Upper lobe of left lung (tissue), 6 donors: ENCODE results near the gene SERPINB2. TPM values are rescaled to one million over a fixed set of nuclear protein-coding genes. Genes with fewer than 3 reads are reported as not detected.

ENCODE experiments used
- ATAC-seq, 2 donors: fragments of 200-7000 bp; cut with Tn5 transposase; one replicate each; pipeline ENCODE4 v1.9.1; 2022; ENCODE audit warnings: mild to moderate bottlenecking in 2 of 2, moderate library complexity in 2 of 2; ENCODE audit not compliant: low FRiP score in 2 of 2
- DNase-seq, 2 donors: peaks; one replicate each; pipeline ENCODE4 v3.0.0-alpha.2; 2019 to 2020
- H3K27ac ChIP-seq, 4 donors: fragments of 200-600 bp; sonication (generic); one replicate each; pipeline ENCODE4 v1.5.1; 2016 to 2019
- H3K27me3 ChIP-seq, 4 donors: fragments of 200-600 bp; sonication (generic); one replicate each; pipeline ENCODE4 v1.5.1; 2017 to 2019
- H3K36me3 ChIP-seq, 4 donors: fragments of 200-600 bp; sonication (generic); one replicate each; pipeline ENCODE4 v1.5.1; 2016 to 2019
- H3K4me1 ChIP-seq, 4 donors: fragments of 200-600 bp; sonication (generic); one replicate each; pipeline ENCODE4 v1.5.1; 2018 to 2019
- H3K4me3 ChIP-seq, 4 donors: fragments of 200-600 bp; sonication (generic); one replicate each; pipeline ENCODE4 v1.5.1; 2017 to 2019; ENCODE audit warnings: mild to moderate bottlenecking in 2 of 4, moderate library complexity in 1 of 4
- H3K9me3 ChIP-seq, 4 donors: fragments of 200-600 bp; sonication (generic); one replicate each; pipeline ENCODE4 v1.5.1; 2018 to 2019
- CTCF ChIP-seq, 6 experiments: fragments of 450-650 bp in 4 of 6; fragments of 200-600 bp in 2 of 6; sonication (generic) in 2 of 6; IDR thresholded peaks; one replicate each; pipeline ENCODE4 v1.5.1; 2016 to 2019; ENCODE audit warnings: antibody characterized with exemption in 6 of 6
- EP300 ChIP-seq, 4 donors: sonication (generic); formaldehyde crosslinking; IDR thresholded peaks; one replicate each; pipeline ENCODE4 v1.5.1; 2017; ENCODE audit warnings: antibody characterized with exemption in 4 of 4, control low read depth in 2 of 4
- POLR2A ChIP-seq, 4 donors: fragments of 450-650 bp; IDR thresholded peaks; one replicate each; pipeline ENCODE4 v1.5.1; 2016 to 2017; ENCODE audit warnings: antibody characterized with exemption in 4 of 4, mild to moderate bottlenecking in 2 of 4
- POLR2AphosphoS5 ChIP-seq, 2 donors: sonication (generic); formaldehyde crosslinking; IDR thresholded peaks; one replicate each; pipeline ENCODE4 v1.5.1; 2017; ENCODE audit warnings: antibody characterized with exemption in 2 of 2
- WGBS, 2 donors: methylation state at CpG; one replicate each; pipeline ENCODE4 v1.1.5; 2017 to 2018; 5-methylcytosine and 5-hydroxymethylcytosine counted together
- total RNA-seq, 6 donors: library from RNA; depleted of rRNA in 4 of 6; stranded (reverse); fragments of >200 nt in 4 of 6; gene quantifications; one replicate each; pipeline versions ENCODE4 v1.1.0 to v1.2.1, GENCODE V29; 2016 to 2021
- donor health status: DM: no; HTN: no; CAD: no; lungs with moderate emphysema.
- donor health status: DM: no; HTN: yes; CAD: no; lungs with severe emphysema.

SERPINB2 gene
- total RNA-seq, 6 donors from 2014 or later: 0.49 to 0.61 TPM; not detected in 4

DNA sequence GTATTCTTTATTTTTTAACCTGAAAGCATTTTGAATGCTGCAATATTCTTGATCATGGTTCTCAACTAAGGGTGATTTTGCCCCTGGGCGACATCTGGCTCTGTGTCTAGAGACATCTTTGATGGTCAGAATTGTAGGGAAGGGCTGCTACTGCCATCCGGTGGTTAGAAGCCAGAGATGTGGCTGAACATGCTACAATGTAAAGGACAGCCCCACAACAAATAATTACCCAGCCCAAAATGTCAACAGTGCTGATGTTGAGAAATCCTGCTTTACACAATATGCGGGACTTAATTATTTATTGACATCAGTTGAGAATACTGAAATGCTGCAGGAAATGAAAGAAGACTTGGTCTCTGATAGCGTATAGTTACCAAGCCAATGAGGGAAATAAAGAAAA, 37.5 kb upstream of the SERPINB2 start:
- Histone ChIP-seq H3K4me3 (no peak overlapping the region), H3K9me3 (no peaks in the 10 kb centered on the region), H3K4me1 (no peaks in the 10 kb centered on the region), H3K27me3 (no peaks in the 10 kb centered on the region), H3K36me3 (no peaks in the 10 kb centered on the region), H3K27ac (no peak overlapping the region)
- no peak for DNase-seq
- TF ChIP-seq EP300 (IDR thresholded peaks at IDR 0.05) (no peak), CTCF (IDR thresholded peaks at IDR 0.05) (peak in 1 of 6 experiments; percentile 9)
- WGBS, 2 donors: 31 to 33% methylated on average over 4 of the region's 4 CpGs
- no peak for ATAC-seq

DNA sequence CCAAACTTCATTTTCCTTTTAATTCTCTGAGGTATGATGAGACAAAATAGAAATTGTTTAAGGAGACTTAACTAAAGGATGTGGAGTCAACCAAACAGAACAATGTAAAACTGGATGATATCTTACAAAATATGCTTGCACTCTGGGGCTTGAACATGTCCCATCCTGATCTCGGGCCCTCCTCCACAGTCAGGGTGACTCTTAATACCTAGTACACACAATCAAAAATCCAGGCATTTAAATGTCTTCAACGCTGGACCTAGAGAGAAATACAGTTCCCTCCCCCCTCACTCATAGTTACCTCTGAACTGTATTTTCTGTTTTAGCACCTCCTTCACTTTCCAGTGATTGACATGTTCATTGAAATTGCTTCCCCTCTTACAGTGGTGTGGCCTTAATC, 36.9 kb upstream of the SERPINB2 start:
- Histone ChIP-seq H3K4me3 (no peak overlapping the region), H3K36me3 (no peaks in the 10 kb centered on the region), H3K4me1 (no peaks in the 10 kb centered on the region), H3K27ac (no peak overlapping the region), H3K9me3 (no peaks in the 10 kb centered on the region), H3K27me3 (no peaks in the 10 kb centered on the region)
- 62 to 70% methylated on average over 2 of the region's 2 CpGs for WGBS, 2 donors
- no peak for ATAC-seq
- TF ChIP-seq POLR2A (IDR thresholded peaks at IDR 0.05) (no peak), CTCF (IDR thresholded peaks at IDR 0.05) (no peak), EP300 (IDR thresholded peaks at IDR 0.05) (no peak), POLR2AphosphoS5 (IDR thresholded peaks at IDR 0.05) (no peak)
- no peak for DNase-seq

DNA sequence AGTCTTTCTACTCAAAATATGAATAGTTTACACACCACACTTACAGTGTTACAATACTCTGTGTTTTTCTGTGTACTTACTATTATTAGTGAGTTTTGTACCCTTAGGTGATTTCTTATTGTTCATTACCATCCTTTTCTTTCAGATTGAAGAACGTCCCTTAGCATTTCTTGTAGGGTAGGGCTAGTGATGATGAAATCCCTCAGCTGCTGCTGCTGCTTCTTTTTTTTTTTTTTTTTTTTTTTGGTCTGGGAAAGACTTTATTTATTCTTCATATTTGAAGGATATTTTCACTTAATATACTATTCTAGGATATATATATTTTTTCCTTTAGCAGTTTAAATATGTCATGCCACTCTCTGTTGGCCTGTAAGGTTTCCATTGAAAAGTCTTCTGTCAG, 29.0 kb upstream of the SERPINB2 start:
- no peak for ATAC-seq

GRCh38 chr18:63859781-63860475, 27.6 kb upstream of the SERPINB2 start:
- H3K4me3 ChIP-seq: no peak overlapping the region
- H3K4me1 ChIP-seq: no peaks in the 10 kb centered on the region
- ATAC-seq (no peak), DNase-seq (no peak)
- no peak overlapping the region for H3K27ac ChIP-seq
- no peaks in the 10 kb centered on the region for H3K36me3 ChIP-seq
- no peak for TF ChIP-seq POLR2A (IDR thresholded peaks at IDR 0.05)
- TF ChIP-seq EP300 (IDR thresholded peaks at IDR 0.05): no peak
- TF ChIP-seq CTCF (IDR thresholded peaks at IDR 0.05): no peak
- no peak for TF ChIP-seq POLR2AphosphoS5 (IDR thresholded peaks at IDR 0.05)
- no peaks in the 10 kb centered on the region for H3K9me3 ChIP-seq
- WGBS, 2 donors: 69 to 75% methylated on average over 1 to 2 of the region's 2 CpGs
- no peaks in the 10 kb centered on the region for H3K27me3 ChIP-seq

More for the DNA sequence above, 29.0 kb upstream of the SERPINB2 start:
- no peak overlapping the region for H3K27ac ChIP-seq
- no peaks in the 10 kb centered on the region for H3K4me1 ChIP-seq
- no peaks in the 10 kb centered on the region for H3K36me3 ChIP-seq
- no peaks in the 10 kb centered on the region for H3K9me3 ChIP-seq
- no peak overlapping the region for H3K4me3 ChIP-seq
- no peak for DNase-seq
- 38 to 40% methylated on average over 1 of the region's 1 CpG for WGBS, 2 donors
- no peak for TF ChIP-seq EP300 (IDR thresholded peaks at IDR 0.05)
- TF ChIP-seq CTCF (IDR thresholded peaks at IDR 0.05): no peak
- TF ChIP-seq POLR2A (IDR thresholded peaks at IDR 0.05): no peak
- no peak for TF ChIP-seq POLR2AphosphoS5 (IDR thresholded peaks at IDR 0.05)
- H3K27me3 ChIP-seq: no peaks in the 10 kb centered on the region

- ATAC-seq (no peak), DNase-seq (peak in 1 of 2 donors; percentile 35)
- Histone ChIP-seq H3K36me3 (no peaks in the 10 kb centered on the region), H3K27me3 (no peaks in the 10 kb centered on the region), H3K9me3 (no peaks in the 10 kb centered on the region), H3K27ac (no peak overlapping the region), H3K4me3 (no peak overlapping the region), H3K4me1 (no peaks in the 10 kb centered on the region)
- WGBS, 2 donors: 47 to 90% methylated on average over 2 of the region's 2 CpGs
- TF ChIP-seq POLR2A (IDR thresholded peaks at IDR 0.05) (no peak), POLR2AphosphoS5 (IDR thresholded peaks at IDR 0.05) (no peak), CTCF (IDR thresholded peaks at IDR 0.05) (no peak), EP300 (IDR thresholded peaks at IDR 0.05) (no peak)
Measured at GRCh38 chr18:63860531-63860930, 27.0 kb upstream of the SERPINB2 start.
